Adipocyte (in vitro differentiated cells): ENCODE data around the gene IL17RB.

Experiments used
- DNase-seq: peaks from one replicate; pipeline ENCODE4 v3.0.0-alpha.2; 2015; ENCODE audit warnings: low read depth
- H3K27me3 ChIP-seq: replicated peaks from 2 replicates; pipeline ENCODE4 v1.7.0; 2013; ENCODE audit warnings: mild to moderate bottlenecking, low read length, moderate library complexity; ENCODE audit not compliant: control insufficient read depth, insufficient read depth
- H3K36me3 ChIP-seq: 2 replicates; pipeline ENCODE4 v1.7.0; 2013; ENCODE audit warnings: low read length, mild to moderate bottlenecking, moderate library complexity; ENCODE audit not compliant: control insufficient read depth, insufficient read depth, severe bottlenecking
- H3K4me1 ChIP-seq: 2 replicates; pipeline ENCODE4 v1.7.0; 2013; ENCODE audit warnings: mild to moderate bottlenecking, low read length, moderate library complexity; ENCODE audit not compliant: control insufficient read depth, insufficient read depth
- H3K4me3 ChIP-seq: 2 replicates; pipeline ENCODE4 v1.7.0; 2013; ENCODE audit warnings: mild to moderate bottlenecking, low read length, moderate library complexity
- H3K9ac ChIP-seq: 2 replicates; pipeline ENCODE4 v1.7.0; 2013; ENCODE audit warnings: mild to moderate bottlenecking, low read length, moderate library complexity
- H3K9me3 ChIP-seq: 2 replicates; pipeline ENCODE4 v1.7.0; 2013; ENCODE audit warnings: mild to moderate bottlenecking, low read length, moderate library complexity; ENCODE audit not compliant: control insufficient read depth

Gene IL17RB, protein sequence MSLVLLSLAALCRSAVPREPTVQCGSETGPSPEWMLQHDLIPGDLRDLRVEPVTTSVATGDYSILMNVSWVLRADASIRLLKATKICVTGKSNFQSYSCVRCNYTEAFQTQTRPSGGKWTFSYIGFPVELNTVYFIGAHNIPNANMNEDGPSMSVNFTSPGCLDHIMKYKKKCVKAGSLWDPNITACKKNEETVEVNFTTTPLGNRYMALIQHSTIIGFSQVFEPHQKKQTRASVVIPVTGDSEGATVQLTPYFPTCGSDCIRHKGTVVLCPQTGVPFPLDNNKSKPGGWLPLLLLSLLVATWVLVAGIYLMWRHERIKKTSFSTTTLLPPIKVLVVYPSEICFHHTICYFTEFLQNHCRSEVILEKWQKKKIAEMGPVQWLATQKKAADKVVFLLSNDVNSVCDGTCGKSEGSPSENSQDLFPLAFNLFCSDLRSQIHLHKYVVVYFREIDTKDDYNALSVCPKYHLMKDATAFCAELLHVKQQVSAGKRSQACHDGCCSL

DNA sequence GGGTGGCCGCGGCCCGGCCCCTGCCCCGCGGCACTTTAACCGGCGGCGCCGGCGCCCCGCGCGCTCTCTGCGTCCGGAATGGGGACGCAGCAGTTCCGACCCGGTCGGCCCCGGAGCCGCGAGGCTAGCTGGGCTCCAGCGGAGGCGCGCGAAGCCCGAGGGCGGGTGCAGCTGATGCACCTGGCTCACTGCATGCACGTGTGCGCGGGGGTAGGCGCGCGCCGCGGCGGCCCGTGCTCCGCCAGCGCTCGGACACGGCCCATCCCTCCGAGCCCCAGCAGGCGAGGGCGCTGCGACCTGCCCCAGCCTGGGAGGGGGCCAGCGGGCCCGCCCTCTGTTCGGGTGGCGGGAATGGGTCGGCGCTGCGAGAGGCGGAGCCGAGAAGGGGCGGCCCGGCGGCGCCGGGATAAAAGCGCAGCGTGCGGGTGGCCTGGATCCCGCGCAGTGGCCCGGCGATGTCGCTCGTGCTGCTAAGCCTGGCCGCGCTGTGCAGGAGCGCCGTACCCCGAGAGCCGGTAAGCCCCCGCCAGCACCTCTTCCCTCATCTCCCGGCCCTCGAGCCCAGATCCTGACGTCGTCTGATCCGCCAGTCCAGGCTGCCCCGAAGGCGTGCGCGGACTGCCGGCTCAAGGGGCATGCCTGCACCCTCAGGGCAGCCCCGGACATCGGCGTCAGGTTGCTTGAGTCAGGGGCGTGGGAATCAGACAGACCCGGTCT is at the start of gene IL17RB, which contains the start of gene CHDH:
Gene IL17RB (plus strand): TSS at position 435 of the 717 bp plus-strand sequence. CDS start 21 bp downstream, at position 456.
Gene CHDH (minus strand): TSS at position 286 of the 717 bp plus-strand sequence. CDS start 22,411 bp downstream, outside the sequence.
- H3K4me1 ChIP-seq: peaks cover 5% of the 10 kb centered on the region
- peak; percentile 56 for DNase-seq
- H3K36me3 ChIP-seq: no peaks in the 10 kb centered on the region
- peak within 1 kb of the TSS; percentile 82 for H3K4me3 ChIP-seq
- H3K9me3 ChIP-seq: no peaks in the 10 kb centered on the region
- H3K9ac ChIP-seq: peak within 1 kb of the TSS; percentile 69
- peaks cover 8% of the 10 kb centered on the region for H3K27me3 ChIP-seq

DNA sequence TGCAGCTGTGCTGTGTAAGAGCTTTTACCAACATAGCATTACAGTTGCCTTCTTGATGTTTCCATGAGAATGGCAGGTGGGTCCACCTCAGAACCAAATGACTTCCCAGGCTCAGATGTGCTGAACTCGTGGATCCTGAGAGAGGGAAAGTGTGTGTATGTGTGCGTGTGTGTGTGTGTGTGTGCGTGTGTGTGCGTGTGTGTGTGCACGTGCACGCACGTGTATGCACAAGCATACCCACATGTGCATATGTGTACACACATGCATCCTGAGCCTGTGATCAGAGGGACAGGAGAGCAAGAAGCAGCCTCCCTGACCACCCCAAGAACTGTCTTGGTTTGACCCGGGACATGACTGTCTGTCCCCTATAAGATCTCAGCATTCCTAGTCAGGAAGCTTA is 48.2 kb upstream of the IL17RB start:
- no peaks in the 10 kb centered on the region for H3K27me3 ChIP-seq
- H3K9me3 ChIP-seq: no peaks in the 10 kb centered on the region
- H3K9ac ChIP-seq: no peak overlapping the region
- no peaks in the 10 kb centered on the region for H3K4me1 ChIP-seq
- DNase-seq: no peak
- no peak overlapping the region for H3K4me3 ChIP-seq
- no peaks in the 10 kb centered on the region for H3K36me3 ChIP-seq

DNA sequence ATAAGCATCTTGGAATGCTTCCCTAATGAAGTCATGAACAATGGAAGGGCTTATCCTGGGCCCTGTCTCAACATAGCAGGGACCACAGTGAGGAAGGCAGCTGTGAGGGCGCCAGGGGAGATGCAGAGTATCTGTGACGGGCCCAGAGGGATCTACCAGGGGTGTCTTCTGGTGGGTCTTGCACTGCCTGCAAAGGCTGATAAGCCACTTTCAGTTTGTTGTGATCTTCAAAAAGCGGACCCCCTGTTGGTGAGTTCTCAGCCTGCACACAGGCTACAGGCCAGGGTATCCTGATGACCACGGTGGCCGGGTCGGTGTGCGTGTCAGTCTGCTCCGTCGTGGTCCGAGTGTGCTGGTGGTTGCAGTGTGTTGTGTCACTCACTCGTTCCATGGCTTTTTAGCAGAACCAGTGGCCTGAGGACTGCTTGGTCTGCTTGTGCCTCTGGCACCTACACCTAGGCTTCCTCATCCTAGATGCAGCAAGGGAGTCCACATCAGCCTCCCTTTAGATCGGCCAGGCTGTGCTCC is 47.0 kb upstream of the IL17RB start:
- Histone ChIP-seq H3K4me3 (no peak overlapping the region), H3K9me3 (no peaks in the 10 kb centered on the region), H3K27me3 (no peaks in the 10 kb centered on the region), H3K4me1 (peaks cover 5% of the 10 kb centered on the region), H3K9ac (no peak overlapping the region), H3K36me3 (no peaks in the 10 kb centered on the region)
- no peak for DNase-seq

DNA sequence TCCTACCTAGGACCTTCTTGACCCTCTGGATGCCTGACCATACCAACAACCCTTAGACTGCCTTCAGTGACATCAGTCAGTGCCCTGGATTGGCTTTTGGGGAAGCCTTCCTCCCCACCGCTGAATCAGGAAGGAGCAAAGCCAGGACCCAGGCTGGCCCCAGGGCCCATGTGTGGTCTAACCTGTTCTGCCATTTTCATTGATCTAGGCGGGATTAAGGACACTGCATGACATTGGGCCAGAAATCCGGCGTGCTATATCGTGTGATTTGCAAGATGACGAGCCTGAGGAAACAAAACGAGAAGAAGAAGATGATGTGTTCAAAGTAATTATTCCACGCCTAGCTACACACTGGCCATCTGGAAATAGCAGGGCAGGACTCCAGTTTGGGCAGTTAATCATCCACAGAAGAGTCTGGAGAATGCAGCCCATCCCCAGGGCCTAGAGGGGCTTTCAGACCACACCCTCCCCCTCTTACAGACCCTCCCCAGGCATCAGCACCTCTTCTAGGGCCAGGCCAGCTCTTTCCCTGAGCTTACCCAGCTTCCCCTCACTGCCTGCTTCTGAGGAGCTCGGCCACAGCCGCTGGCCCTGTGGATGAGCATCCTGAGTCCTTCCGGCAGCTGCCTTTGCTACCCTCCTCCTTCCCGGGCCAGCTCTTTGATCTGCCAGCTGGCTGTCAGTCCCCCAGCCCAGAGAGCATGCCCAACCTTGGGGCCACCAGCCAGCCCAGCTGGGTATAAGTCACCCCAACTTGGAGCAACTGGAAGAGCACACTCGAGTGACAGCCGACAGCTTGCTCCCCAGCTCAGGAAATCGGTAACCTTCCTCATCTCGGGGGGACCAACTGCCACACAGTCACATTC is 46.1 kb upstream of the IL17RB start:
- no peaks in the 10 kb centered on the region for H3K36me3 ChIP-seq
- H3K9ac ChIP-seq: no peak overlapping the region
- no peak overlapping the region for H3K4me3 ChIP-seq
- no peaks in the 10 kb centered on the region for H3K27me3 ChIP-seq
- peaks cover 14% of the 10 kb centered on the region for H3K4me1 ChIP-seq
- no peak for DNase-seq
- no peaks in the 10 kb centered on the region for H3K9me3 ChIP-seq

DNA sequence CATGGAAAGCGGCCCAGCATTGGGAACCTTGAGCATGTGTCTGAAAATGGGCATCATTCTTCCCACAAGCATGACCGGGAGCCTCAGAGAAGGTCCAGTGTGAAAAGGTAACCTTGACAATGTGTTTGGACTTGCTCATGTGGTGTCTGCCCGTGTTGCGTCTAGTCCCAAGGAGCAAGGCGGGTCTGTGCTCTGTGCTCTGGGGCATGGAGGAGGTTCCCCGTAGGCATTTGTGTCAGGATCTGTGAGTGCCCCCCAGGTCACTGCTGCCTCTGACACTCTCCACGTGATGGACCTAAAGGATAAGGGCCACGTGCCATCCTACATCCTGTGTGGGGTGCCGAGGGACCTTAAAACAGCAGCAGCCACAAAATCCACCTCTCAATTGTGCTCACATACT is 45.0 kb upstream of the IL17RB start:
- no peak overlapping the region for H3K9ac ChIP-seq
- H3K36me3 ChIP-seq: no peaks in the 10 kb centered on the region
- DNase-seq: no peak
- no peaks in the 10 kb centered on the region for H3K27me3 ChIP-seq
- H3K4me1 ChIP-seq: peaks cover 24% of the 10 kb centered on the region
- H3K4me3 ChIP-seq: no peak overlapping the region
- no peaks in the 10 kb centered on the region for H3K9me3 ChIP-seq

DNA sequence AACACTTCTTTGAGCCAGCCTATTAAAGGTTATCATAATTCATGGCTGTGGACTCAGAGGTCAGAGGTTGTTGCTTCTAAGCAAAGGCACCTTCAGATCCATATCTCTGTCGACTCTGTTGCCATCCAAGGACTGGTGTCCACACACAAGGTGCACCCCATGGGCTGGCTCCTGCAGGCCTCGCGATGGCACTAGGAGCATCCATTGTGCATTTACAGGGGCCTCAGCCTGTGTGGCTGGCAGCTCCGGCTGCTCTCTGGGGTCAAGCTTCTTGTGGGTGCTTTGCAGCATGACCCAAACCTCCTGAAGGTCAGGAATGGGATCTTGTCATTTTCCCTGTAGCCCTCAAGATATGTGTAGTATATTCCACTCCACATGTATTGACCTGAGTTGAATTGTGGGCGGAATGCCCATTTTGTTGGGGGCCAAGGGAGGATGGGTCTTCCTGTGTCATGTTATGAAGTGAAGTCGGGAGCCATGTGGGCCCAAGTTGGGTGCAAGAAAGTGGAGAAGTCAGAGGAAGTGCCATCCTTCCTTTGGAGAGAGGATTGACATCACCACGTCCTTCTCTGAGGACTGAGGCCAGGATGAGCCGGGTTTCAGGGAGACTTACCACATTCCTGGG is 44.0 kb upstream of the IL17RB start:
- no peaks in the 10 kb centered on the region for H3K9me3 ChIP-seq
- H3K4me3 ChIP-seq: no peak overlapping the region

DNA sequence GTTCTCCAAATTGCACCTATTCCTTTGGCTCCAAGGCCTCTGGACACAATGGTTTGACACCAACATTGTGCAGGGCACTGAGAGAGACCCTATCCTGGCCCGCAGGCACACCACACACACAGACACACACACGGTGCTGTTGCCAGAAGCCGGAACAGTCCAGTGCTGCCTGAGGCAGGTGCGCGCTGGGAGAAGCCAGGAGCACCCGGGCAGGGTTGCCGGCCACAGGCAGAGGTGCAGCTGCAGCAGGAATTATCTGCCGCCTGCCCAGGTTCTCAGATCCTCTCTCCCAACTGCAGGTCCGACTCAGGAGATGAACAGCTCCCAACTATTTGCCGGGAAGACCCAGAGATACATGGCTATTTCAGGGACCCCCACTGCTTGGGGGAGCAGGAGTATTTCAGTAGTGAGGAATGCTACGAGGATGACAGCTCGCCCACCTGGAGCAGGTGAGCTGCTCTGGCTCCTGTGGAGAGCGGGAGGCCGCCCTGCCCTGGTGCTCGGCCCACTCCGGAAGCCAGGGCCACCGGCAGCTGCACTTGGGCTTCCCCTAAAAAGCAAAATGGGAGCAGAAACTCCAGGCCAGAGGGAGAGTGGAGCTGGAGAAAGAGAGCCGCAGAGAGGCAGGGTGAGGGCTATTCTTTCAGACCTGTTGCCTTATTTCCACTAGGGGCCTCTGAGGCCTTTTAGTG is 43.1 kb upstream of the IL17RB start:
- Histone ChIP-seq H3K4me3 (no peak overlapping the region), H3K36me3 (no peaks in the 10 kb centered on the region), H3K9me3 (no peaks in the 10 kb centered on the region), H3K27me3 (no peaks in the 10 kb centered on the region), H3K4me1 (peaks cover 30% of the 10 kb centered on the region), H3K9ac (no peak overlapping the region)
- DNase-seq: no peak

More for the DNA sequence above, 44.0 kb upstream of the IL17RB start:
- Histone ChIP-seq H3K9ac (no peak overlapping the region), H3K27me3 (no peaks in the 10 kb centered on the region), H3K36me3 (no peaks in the 10 kb centered on the region), H3K4me1 (peaks cover 30% of the 10 kb centered on the region)
- DNase-seq: no peak

DNA sequence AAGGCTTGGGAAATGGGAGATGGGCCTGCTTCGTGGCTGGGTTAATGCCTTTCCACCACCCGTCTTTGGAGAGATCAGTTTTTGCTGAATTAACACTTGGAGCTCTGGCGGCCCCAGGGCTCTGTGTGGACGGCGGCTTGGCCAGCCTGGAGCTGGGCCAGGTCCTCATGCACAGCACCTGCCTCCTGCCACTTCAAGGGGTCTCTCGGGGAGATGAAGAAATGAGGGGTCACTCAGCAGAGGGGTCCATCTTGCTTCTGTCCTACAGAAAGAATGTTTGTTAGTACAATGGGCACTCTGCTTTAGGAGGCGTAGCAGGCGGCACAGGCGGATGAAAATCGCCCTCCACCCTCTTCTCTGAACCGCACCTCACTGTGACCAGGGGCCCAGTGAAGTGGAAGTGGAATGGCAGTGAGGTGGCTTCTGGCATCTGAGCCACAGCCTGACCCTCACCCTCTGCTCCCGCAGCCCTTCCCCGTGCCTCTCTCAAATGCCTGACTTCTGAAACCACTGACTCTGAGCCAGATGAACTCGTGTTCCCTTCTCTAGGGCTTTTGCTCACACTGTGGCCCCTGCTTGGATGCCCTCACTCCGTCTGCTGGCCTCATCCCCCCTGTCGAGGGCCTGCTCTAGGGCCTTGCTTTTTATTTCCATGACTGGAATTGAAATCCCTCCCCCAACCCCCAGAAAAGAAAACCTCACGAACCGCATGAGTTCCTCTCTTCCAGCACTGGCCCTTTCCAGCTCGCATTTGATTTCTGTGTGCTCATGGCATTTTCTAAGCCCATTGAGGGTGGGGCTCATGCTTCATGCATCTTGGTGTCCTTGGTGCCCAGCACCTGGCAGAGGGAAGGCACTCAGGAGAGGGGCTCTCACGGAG is 42.3 kb upstream of the IL17RB start:
- peak overlapping the region; percentile 24 for H3K4me3 ChIP-seq
- DNase-seq: peak; percentile 13
- no peaks in the 10 kb centered on the region for H3K27me3 ChIP-seq
- H3K4me1 ChIP-seq: peaks cover 30% of the 10 kb centered on the region
- no peaks in the 10 kb centered on the region for H3K9me3 ChIP-seq
- no peaks in the 10 kb centered on the region for H3K36me3 ChIP-seq
- H3K9ac ChIP-seq: peak overlapping the region; percentile 13

DNA sequence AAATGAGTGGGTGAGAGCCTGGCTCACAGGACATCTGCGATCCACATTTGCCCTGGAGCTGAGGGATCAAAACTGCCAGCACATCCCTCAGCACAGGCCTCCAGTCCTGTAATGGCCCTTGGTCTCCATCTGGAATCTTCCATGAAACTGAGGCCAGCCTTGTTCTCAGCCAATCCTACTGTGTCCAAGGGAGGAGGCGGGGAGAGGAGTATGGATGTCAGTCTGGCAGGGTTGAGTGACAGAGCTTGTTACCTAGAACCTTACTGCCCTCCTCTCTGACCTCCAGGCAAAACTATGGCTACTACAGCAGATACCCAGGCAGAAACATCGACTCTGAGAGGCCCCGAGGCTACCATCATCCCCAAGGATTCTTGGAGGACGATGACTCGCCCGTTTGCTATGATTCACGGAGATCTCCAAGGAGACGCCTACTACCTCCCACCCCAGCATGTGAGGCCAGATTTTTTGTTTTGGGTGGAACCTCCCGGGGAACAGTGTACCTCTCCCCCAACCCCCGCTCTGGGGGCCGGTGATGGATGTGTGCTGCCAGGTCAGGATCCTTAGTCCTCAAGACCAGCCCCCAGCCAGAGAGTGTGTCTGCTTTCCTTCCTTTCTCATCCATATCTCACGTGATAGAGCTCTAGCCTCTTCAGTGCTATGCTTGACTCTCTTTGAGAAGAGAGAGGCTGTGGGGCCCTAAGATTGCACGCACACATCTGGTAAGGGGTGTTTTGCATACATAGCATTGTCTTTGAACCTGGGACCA is 41.5 kb upstream of the IL17RB start:
- peak; percentile 81 for DNase-seq
- peak overlapping the region; percentile 24 for H3K4me3 ChIP-seq
- H3K9ac ChIP-seq: peak overlapping the region; percentile 47
- no peaks in the 10 kb centered on the region for H3K27me3 ChIP-seq
- H3K4me1 ChIP-seq: peaks cover 30% of the 10 kb centered on the region
- no peaks in the 10 kb centered on the region for H3K9me3 ChIP-seq
- no peaks in the 10 kb centered on the region for H3K36me3 ChIP-seq
